Posterior cingulate gyrus (tissue), 11 donors: ENCODE results near the gene PPP2R5B.

Source experiments
- DNase-seq, 10 donors: peaks; one replicate each; pipeline versions ENCODE4 v3.0.0 to v3.0.0-alpha.2; 2020 to 2021; ENCODE audit warnings: mixed read lengths in 3 of 10
- intact Hi-C: fragments of 100-400 bp; cut with DNase I; formaldehyde crosslinking; loops from one replicate; pipeline ENCODE4 v1.15.1; 2023

Gene PPP2R5B

DNA sequence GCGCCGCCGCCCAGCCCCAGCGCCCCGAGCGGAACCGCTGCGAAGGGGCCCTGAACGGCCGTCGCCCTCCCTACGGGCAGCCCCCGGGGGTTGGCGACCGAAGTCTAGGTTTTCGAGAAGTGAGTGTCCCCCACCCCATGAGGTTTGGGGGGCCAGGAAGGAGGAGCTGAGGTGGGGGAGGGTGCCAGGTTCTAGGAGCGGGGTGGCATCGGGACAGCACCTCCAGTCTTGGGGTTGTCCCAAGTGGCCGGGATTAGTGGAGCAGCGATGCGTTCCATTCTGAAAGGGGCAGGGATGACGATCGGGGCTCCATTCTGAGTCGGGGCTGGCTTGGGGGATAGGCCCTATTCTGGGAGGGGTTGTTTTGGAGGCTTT is 408 bp downstream of the PPP2R5B start:
- intact Hi-C loops = loop anchor here (1.0 to 10.0 kb wide), 5 partner anchors 47 to 190 kb away; partner anchors contain the start of genes ARL2, CDCA5, EHD1 and SNX15
- DNase-seq = peak in 2 of 10 donors; percentile 24 to 80

DNA sequence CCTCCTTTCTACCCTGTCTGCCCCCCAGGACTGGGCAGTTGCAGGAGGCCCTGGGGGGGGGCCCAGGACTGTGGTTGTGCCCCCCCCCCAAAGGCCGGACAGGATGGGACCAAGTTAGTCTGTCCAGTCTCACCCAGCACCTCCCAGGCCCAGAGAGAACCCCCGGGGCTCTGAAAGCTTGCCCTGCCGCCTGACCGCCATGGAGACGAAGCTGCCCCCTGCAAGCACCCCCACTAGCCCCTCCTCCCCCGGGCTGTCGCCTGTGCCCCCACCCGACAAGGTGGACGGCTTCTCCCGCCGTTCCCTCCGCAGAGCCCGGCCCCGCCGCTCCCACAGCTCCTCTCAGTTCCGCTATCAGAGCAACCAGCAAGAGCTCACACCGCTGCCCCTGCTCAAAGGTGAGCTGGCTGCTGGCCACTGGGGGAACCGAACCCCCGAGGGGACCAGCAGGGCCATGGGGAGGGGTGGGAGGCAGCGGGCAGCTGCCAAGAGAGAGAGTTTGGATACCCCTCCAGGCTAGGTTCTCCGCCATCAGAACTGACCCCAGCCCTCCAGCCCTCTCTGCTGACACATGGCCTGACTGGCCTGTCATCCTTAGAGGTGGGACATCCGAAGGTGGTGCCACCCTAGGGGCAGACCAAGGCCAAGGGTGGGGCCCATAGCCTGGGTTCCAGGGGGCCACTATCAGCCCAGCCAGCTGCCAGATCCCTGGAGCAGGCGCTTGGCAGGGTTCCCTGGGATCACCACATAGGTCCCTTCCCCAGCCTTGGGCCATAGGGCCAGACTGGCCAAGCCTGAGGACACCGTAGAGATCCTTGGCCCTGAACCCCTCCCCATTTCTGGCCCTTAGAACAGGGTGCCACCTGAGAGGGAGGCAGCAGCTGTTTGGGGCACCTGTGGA is 1.3 kb downstream of the PPP2R5B start:
- intact Hi-C loops = loop anchor here (5.0 to 10.0 kb wide), 3 partner anchors 87 to 189 kb away; partner anchors contain the start of genes ARL2, CDCA5, TM7SF2 and ZFPL1
- DNase-seq = peak in 1 of 10 donors; percentile 16

DNA sequence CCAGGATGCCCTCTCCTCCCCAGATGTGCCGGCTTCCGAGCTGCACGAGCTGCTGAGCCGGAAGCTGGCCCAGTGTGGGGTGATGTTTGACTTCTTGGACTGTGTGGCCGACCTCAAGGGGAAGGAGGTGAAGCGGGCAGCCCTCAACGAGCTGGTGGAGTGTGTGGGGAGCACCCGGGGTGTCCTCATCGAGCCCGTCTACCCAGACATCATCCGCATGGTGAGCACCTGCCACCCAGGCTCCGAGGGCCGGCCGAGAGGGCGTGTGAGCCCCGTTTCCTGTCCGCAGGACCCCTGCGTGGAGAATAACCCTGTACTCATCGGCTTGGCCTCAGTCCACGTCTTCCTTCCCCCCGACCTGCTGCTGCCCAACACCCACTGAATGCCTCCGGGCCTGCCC is 2.2 kb downstream of the PPP2R5B start:
- DNase-seq = peak in 2 of 10 donors; percentile 12 to 72
- intact Hi-C loops = loop anchor here (5.0 to 10.0 kb wide), 3 partner anchors 86 to 188 kb away; partner anchors contain the start of genes ARL2, CDCA5, TM7SF2 and ZFPL1

DNA sequence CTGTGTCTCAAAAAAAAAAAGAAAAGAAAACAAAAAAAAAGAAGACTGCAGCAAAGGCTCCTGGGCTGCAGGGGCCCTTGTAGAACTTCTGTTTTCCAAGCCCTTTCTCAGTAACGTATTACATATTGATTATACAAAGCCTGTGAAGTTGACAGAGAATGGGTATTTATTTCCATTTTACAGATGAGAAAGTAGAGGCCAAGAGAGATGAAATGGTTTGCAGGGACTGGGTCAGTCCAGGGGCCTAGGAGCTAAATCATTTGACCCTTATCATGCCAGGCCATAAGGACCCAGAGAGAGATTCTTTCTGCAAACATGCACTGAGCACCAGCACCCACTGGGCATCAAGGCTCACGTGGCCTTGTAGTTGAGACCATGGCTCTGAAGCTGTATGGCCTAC is 4.5 kb downstream of the PPP2R5B start:
- no peak for DNase-seq
- intact Hi-C loops = loop anchor here (5.0 to 10.0 kb wide), 3 partner anchors 83 to 186 kb away; partner anchors contain the start of genes ARL2, CDCA5, TM7SF2 and ZFPL1

DNA sequence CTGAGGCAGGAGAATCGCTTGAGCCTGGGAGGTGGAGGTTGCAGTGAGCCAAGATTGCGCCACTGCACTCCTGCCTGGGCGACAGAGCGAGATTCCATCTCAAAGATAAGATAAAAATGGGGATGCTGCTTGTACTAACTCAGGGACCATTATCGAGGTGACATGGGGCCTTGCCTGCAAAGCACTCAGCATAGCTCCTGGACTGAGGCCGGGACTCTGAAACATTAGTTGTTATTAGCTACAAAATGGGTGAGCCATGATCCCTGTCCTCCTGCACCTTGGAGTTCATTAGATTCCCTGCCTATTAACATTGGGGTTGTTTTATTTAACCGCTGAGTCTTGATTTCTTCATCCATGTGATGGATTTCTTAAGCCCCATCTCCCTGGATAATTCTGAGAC is 5.1 kb downstream of the PPP2R5B start:
- intact Hi-C loops = loop anchor here (5.0 to 10.0 kb wide), 3 partner anchors 83 to 185 kb away; partner anchors contain the start of genes ARL2, CDCA5, TM7SF2 and ZFPL1
- DNase-seq = no peak

DNA sequence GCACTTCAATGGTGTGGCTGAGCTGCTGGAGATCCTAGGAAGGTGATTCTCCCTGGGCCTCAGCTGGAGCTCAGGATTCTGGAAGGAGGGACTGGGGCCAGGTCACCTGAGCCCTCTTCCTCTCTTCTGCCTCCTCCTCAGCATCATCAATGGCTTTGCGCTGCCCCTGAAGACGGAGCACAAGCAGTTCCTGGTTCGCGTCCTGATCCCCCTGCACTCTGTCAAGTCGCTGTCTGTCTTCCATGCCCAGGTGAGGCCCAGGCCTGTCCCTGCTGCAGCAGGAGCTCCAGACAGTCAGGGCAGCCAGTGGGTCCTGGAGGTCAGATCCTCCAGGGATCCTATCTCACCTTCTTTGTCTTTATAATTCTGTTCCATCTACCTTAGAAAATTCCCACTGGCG is 5.9 kb downstream of the PPP2R5B start:
- DNase-seq = no peak
- intact Hi-C loops = no loop called here

DNA sequence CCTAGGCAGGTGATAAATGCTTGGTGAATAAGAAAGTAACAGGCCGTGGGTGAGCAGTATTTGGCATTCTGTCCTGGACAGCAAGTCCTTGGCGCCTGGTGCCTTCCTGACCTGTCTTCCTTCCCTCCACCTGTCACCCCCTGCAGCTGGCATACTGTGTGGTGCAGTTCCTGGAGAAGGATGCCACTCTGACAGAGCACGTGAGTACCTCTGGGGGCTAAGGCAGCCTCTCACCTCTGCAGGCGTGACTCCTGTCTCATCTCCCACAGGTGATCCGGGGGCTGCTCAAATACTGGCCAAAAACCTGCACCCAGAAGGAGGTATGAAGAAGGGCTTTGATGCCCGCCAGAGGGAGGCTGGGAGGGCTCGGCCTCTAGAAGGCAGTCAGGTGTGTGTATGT is 6.8 kb downstream of the PPP2R5B start:
- intact Hi-C loops = no loop called here
- DNase-seq = no peak

DNA sequence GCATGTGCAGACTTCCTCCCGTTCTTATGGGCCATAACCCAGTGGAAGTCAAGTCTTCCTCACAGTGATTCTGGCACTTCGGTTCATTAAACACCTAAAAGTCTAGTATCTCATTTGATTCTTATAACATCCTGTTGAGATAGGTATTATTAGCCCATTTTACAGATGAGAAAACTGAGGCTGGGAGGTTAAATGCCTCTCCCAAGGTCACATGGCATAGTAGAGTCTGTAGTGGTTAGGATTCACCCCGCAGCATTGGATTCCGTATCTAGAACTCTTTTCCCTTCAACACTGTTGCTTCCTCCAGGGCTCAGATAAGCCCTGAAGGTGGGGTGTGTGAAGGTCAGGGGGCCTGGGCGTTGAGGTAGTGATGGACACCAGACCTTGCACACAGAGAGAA is 7.8 kb downstream of the PPP2R5B start:
- no peak for DNase-seq
- intact Hi-C loops = no loop called here

DNA sequence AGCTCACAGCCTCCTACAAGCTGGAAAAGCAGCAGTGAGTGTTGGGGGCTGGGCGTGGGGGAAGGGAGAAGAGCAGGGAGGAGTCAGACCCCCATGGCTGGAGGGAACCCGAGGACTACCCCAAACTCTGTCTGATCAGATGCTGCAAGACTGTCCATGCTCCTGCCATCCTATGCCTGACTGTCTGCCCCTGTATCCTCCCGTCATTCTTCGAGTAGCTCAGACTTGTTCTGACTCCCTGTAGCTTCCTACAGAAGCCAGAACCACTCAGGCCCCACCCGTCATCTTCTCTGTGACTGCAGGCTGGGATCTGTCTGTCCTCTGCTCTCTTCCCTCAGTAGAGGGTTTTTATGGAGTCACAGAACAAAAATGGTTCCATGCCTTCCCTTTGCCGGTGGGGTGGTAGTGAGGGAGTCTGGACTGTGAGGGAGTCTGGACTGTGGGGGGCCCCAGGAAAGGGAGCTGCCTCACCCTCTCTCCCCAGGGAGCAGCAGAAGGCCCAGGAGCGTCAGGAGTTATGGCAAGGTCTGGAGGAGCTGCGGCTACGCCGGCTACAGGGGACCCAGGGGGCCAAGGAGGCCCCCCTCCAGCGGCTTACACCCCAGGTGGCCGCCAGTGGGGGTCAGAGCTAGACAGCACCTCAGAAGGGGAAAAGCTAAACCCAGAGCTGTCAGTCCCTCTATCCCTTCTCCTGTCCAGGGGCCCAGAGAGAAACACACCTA is 8.9 kb downstream of the PPP2R5B start:
- intact Hi-C loops = no loop called here

DNA sequence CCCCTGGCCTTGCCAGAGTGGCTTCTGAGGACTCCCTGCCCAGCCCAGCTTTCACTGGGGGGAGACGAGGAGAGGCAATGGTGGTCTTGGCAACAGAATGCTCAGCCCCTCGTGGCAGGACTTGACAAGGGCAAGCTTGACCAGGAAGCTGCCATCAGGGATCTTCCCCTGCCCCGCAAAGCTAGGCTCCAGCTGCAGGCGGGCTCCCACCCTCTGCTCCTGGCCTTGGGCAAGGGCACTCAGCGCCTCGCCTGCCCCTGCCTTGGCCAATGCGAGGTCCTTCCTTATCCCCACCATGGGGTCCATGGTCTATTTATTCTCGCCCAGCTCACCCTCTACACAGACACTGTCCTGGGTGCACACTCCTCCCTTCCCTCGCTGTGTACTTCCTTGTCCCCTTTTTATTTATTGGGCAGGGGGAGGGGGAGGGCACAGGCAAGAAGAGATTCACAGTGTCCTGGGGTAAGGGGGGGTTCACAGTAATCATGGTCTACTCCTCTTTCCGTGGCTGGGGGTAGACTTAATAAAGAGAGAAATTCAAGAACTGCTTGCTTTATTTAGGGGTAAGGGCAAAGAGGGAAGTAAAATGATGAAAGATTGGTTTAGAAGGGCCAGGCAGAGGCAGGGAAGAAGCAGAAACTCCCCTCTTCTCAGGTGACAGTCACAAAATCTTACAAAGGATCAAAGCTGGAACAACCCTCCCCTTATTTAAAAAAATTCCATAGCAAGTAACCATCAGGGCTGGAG is 9.6 kb downstream of the PPP2R5B start:
- intact Hi-C loops = no loop called here
- DNase-seq = peak in 1 of 10 donors; percentile 73

More for the DNA sequence above, 8.9 kb downstream of the PPP2R5B start:
- peak in 1 of 10 donors; percentile 72 for DNase-seq

DNA sequence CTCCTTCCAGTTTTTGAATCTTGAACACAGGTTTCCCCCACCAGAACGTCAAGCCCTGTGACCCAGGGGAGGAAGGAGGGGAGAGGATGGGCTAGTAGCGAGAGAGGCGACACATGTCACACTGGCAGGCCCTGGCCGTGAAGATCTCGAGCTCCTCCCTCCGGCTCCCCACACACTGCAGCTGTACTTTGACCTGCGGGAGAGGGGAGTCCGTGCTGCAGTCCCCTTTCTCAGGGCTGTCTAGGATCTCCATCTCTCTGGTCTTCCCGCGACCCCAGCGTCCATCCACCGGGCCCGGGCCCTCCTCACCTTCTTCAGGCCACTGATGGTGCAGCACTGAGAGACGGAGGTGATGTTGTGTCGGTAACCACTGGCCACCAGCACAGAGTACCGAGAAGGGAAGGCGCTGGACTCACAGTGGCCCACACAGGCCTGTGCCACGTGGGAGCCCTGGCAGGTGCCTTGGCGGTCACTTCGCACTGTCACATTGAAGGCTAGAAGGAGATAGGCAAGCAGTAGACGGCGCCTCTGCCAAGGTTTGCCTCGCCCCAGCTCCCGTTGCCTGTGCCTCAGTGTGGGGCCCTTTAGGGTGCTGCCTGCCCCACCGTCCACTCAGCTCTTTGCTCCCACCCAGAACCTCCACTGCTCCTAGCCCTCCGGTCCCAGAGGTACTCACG is 10.3 kb downstream of the PPP2R5B start:
- peak in 1 of 10 donors; percentile 75 for DNase-seq
- intact Hi-C loops = no loop called here

DNA sequence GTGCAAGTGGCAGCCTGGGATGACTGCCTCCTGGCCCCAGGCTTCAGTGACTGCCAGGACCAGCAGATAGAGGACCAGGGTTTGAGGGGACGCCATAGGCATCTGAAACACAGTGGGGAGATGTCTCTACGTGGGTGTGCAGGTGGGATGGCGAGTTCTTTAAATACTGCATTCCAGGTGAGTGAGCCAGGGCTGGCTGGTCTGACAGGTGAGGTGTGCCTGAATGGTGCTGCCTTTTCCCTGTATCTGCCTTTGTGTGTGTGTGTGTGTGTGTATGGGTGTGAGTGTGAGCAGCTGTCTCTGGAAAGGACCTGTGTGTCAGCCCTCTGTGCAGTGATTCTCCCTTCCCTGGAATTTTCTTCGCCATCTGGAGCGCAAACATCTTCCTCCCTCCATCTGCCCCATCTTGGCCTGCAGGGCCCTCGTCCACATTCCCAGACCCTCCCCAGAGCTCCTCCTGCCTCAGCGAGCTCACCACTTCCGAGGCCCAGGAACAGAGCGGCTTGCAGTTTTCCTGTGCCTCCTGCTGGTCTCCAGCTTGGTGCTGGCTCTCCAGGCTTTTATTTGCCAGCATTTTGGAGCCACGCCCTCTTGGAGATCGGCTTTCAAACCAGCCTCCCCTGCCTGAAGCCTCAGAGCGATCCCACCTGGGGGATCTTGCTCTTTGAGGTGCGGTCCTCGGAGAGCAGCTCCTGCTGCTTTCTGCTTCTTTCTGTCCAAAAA is 11.0 kb downstream of the PPP2R5B start, which contains the start of gene GPHA2:
TSS of gene GPHA2 (minus strand) at position 535 of the 723 bp plus-strand sequence. CDS start at position 102, 433 bp downstream.
- intact Hi-C loops = no loop called here
- no peak for DNase-seq

DNA sequence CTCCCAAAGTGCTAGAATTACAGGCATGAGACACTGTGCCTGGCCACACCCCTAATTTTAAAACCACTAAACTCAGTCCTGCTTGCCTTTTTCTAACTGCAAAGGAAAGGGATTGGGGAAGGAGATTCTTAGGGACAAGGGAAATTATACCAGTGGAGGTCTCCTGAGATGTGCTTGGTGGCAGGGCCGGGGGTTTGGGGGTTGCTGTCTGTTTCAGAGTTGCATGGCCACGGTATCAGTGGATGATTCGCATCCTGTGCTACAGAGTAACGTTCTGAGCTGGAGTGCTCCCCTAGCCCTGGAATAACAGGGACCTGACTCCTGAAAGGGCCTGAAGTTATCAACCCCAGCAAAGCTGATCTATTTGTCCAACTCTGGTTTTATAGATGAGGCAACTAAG is 12.1 kb downstream of the PPP2R5B start:
- intact Hi-C loops = no loop called here
- DNase-seq = no peak

DNA sequence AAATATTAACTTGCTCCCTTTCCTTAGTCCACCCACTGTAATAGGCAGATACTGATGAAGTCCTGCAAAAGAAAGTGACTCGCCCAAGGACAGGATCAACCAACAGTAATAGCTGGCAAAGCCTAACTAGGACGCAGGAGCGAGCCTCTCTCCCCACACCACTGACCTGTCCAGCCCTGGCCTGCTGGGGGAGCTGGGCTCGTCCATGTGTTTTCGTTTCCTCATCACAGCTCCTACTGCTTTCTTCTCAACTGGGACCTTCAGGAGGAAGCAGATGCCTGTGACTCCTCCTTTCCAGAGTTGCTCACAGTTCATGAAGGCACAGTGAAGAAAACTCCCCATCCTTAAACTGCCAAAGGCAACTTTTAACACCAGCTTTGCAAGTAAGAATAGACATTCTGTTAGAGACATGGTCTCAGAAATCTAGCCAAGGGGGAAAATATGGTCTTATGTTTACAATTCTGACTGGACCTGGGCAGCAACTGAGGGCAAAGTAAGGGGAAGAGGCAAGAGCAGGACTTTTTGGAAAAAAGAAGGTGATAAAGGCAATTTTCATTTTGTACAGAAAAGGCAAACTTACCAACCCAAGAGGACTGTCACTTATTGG is 22.8 kb downstream of the PPP2R5B start:
- intact Hi-C loops = no loop called here
- DNase-seq = no peak

DNA sequence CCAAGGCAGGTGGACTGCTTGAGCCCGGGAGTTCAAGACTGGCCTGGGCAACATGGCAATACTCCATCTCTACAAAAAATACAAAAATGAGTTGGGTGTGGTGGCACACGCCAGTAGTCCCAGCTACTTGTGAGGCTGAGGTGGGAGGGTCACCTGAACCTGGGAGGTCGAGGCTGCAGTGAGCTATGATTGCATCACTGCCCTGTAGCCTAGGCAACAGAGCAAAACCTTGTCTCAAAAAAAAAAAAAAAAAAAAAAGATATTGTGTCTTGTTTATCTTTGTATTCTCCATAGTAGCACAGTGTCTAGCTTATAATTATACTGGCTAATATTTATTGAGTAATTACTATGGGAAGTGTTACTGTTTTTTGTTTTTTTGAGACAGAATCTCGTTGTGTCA is 27.0 kb downstream of the PPP2R5B start:
- no peak for DNase-seq
- intact Hi-C loops = no loop called here

DNA sequence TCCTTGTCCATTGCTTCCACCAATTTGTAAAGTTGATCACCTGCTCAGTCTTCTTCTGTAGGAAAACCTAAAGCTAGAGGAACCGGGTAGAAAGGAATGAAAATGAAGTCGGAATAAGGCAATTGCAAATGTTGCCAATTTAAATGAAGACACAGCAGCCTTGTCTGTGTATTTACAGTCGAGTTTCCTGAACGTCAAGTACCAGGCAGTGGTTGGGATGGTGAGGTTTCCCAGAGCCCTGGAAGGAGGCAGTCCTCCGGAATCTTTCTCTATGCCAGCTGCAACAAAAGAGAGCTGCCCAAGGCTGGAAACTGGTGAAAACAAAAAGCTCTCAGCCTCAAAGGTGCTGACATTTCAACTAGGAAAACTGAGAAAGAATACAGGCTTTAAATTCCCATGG is 29.7 kb downstream of the PPP2R5B start:
- intact Hi-C loops = no loop called here
- no peak for DNase-seq

DNA sequence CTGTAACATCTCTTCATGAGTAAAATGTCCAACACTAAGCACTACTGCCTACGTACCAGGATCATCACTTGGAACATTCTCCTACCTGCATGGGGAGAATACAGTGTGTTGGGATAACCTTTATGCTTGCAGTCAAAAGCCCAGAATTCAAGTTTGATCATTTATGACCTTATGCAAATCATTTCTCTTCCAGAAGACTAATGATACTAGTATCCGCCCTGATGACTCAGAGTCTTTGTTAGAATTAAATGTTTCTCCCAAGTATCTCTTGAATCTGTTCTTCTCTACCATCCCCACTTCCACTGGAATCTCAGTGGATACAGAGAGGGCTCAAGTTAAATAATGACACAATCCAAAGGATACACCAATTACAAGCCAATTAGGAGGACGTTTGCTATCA is 35.0 kb downstream of the PPP2R5B start:
- DNase-seq = no peak
- intact Hi-C loops = no loop called here

DNA sequence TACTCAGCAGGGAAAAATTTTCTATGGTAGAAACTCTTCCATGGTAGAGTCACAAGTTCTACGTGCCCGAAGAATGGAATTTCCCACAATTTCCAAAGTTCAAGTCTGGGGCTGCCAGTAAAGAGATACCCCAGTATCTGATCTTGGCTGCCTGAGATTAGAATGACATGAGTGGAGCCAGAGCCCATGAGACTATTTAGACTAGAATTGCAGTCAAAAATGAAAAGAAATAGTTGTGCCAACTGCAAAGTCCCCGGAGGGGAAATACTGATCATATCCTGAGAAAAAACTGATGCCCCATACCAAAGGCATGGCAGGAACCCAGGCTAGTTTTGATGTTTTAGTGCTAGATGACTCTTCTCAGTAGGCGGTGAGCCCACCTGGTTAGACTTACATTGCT is 36.2 kb downstream of the PPP2R5B start:
- no peak for DNase-seq
- intact Hi-C loops = no loop called here
